H1 (cell line): ENCODE results near the gene ADNP2. TPM values are rescaled to one million over a fixed set of nuclear protein-coding genes. Genes with fewer than 3 reads are reported as not detected.

Experiments
- POLR2A ChIP-seq, 2 experiments: IDR thresholded peaks; 1 replicate in 1 of 2; 2 replicates in 1 of 2; pipeline ENCODE4 v1.6.1; 2011; ENCODE audit warnings: low read depth in 2 of 2, low read length in 2 of 2, mild to moderate bottlenecking in 2 of 2; ENCODE audit errors: control extremely low read depth in 1 of 2
- SIX5 ChIP-seq: IDR thresholded peaks from 2 replicates; pipeline ENCODE4 v1.6.1; 2011; ENCODE audit warnings: mild to moderate bottlenecking, low read depth, low read length
- SRF ChIP-seq: IDR thresholded peaks from 2 replicates; pipeline ENCODE4 v1.6.1; 2011; ENCODE audit warnings: mild to moderate bottlenecking, low read depth, low read length, moderate library complexity
- polyA plus RNA-seq, 7 experiments: library from polyadenylated mRNA; depleted of rRNA in 3 of 7; stranded (reverse) in 5 of 7; unstranded in 2 of 7; fragments of >200 nt in 5 of 7; fragments of 200-250 nt in 2 of 7; gene quantifications; 1 replicate in 5 of 7; 2 replicates in 1 of 7; 4 replicates in 1 of 7; pipeline versions ENCODE4 v1.2.1 to v1.2.3, GENCODE V29; 2011 to 2013; ENCODE audit warnings: missing spikeins in 2 of 7, mixed read lengths in 2 of 7
- total RNA-seq: library from RNA; stranded (reverse); fragmentation: NEBNext Ultra II Directional; extraction: Animal tissue kit (Norgen Biotek cat#: 25700); gene quantifications from 2 replicates; pipeline ENCODE4 v1.2.1, GENCODE V29; 2021

Gene ADNP2
- total and polyA plus RNA-seq, 2 of the 8 experiments (the other 6 are each of a cell fraction or from before 2014, with no cell fraction given): 25.1 to 61.6 TPM

DNA sequence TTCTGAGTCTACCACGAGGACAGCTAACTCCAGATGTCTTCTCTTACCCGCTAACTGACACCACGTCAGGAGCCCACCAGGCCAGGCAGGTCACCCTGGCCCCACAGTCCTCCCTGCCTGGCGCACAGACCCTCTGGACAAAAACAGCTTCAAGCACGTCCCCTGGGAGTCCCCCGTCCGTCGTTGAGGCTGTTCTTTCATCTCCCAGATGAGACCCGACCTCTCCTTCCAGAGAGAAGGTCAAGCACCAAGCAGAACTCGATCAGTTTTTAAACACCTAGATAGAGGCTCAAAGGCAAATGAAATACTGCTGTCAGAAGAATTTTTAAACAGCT, 80.4 kb downstream of the ADNP2 start (continued):
- TF ChIP-seq SRF: no peak
- no peak for TF ChIP-seq SIX5
- TF ChIP-seq POLR2A (IDR thresholded peaks at IDR 0.05; ENCODE audit: control extremely low read depth in 1 of 2, low read depth in 2 of 2, low read length in 2 of 2): no peak

Other genes starting within 250 kb of the ADNP2 start
- 11.6 and 15.0 TPM in 2 replicates for gene SLC66A2, start 157.6 kb upstream of the ADNP2 start, total RNA-seq
- gene SLC66A2, start 157.6 kb upstream of the ADNP2 start, polyA plus RNA-seq (2011; rRNA removed): 18.9 and 27.7 TPM in 2 replicates
- 0.69 and 1.0 TPM in 2 replicates for gene HSBP1L1, start 144.6 kb upstream of the ADNP2 start, total RNA-seq
- 1.3 and 1.4 TPM in 2 replicates for gene HSBP1L1, start 144.6 kb upstream of the ADNP2 start, polyA plus RNA-seq (2011; rRNA removed)
- 160 and 169 TPM in 2 replicates for gene TXNL4A, start 120.7 kb upstream of the ADNP2 start, total RNA-seq
- 181 and 197 TPM in 2 replicates for gene TXNL4A, start 120.7 kb upstream of the ADNP2 start, polyA plus RNA-seq (2011; rRNA removed)
- 27.6 and 29.5 TPM in 2 replicates for gene RBFA, start 74.8 kb upstream of the ADNP2 start, total RNA-seq
- gene RBFA, start 74.8 kb upstream of the ADNP2 start, polyA plus RNA-seq (2011; rRNA removed): 18.5 and 19.2 TPM in 2 replicates
- 17.9 and 18.8 TPM in 2 replicates for gene PARD6G, start 138.3 kb downstream of the ADNP2 start, total RNA-seq
- 11.3 and 12.0 TPM in 2 replicates for gene PARD6G, start 138.3 kb downstream of the ADNP2 start, polyA plus RNA-seq (2011; rRNA removed)